GM23338 (cell line): ENCODE measurements around the gene CCL15. TPM values are rescaled to one million over a fixed set of nuclear protein-coding genes. Genes with fewer than 3 reads are reported as not detected.

Source experiments
- ATAC-seq: fragments of 200-7000 bp; cut with Tn5 transposase; 3 replicates; pipeline ENCODE4 v1.9.1; 2020
- DNase-seq: peaks from one replicate; pipeline ENCODE4 v3.0.0-alpha.2; 2015; ENCODE audit warnings: low spot score
- H2AFZ ChIP-seq: fragments of 200-600 bp; sonication (generic); 2 replicates; pipeline ENCODE4 v1.8.0; 2016; ENCODE audit warnings: antibody characterized with exemption, mild to moderate bottlenecking, moderate library complexity
- H3F3A ChIP-seq: fragments of 200-600 bp; sonication (generic); replicated peaks from 2 replicates; pipeline ENCODE4 v1.8.0; 2017; ENCODE audit warnings: antibody characterized with exemption, mixed run types, low read depth
- H3K27ac ChIP-seq: fragments of 200-600 bp; sonication (generic); 2 replicates; pipeline ENCODE4 v1.6.1; 2016; ENCODE audit warnings: low read depth
- H3K27me3 ChIP-seq: fragments of 200-600 bp; sonication (generic); 2 replicates; pipeline ENCODE4 v1.8.0; 2016; ENCODE audit warnings: mild to moderate bottlenecking, mixed run types, moderate library complexity; ENCODE audit not compliant: insufficient read depth
- H3K36me3 ChIP-seq: fragments of 200-600 bp; sonication (generic); 2 replicates; pipeline ENCODE4 v1.8.0; 2016; ENCODE audit warnings: mild to moderate bottlenecking; ENCODE audit not compliant: insufficient read depth
- H3K4me1 ChIP-seq: fragments of 200-600 bp; sonication (generic); 2 replicates; pipeline ENCODE4 v1.8.0; 2016; ENCODE audit warnings: mild to moderate bottlenecking, moderate library complexity; ENCODE audit not compliant: insufficient read depth
- H3K4me2 ChIP-seq: fragments of 200-600 bp; sonication (generic); 2 replicates; pipeline ENCODE4 v1.7.1; 2017; ENCODE audit warnings: mixed run types
- H3K4me3 ChIP-seq: fragments of 200-600 bp; sonication (generic); 2 replicates; pipeline ENCODE4 v1.6.1; 2016; ENCODE audit warnings: mixed run types
- H3K79me2 ChIP-seq: fragments of 200-600 bp; sonication (generic); replicated peaks from 2 replicates; pipeline ENCODE4 v1.8.0; 2017; ENCODE audit warnings: mild to moderate bottlenecking; ENCODE audit not compliant: insufficient read depth
- H3K9me2 ChIP-seq: fragments of 200-600 bp; sonication (generic); 2 replicates; pipeline ENCODE4 v1.8.0; 2017; ENCODE audit not compliant: insufficient read depth
- H4K20me1 ChIP-seq: fragments of 200-600 bp; sonication (generic); replicated peaks from 2 replicates; pipeline ENCODE4 v1.8.0; 2017; ENCODE audit warnings: mild to moderate bottlenecking; ENCODE audit not compliant: insufficient read depth
- H3K27ac Mint-ChIP-seq: 2 replicates; pipeline ENCODE4 v1.8.0; 2020; ENCODE audit warnings: inconsistent platforms, mild to moderate bottlenecking, moderate library complexity, mixed read lengths
- H3K27me3 Mint-ChIP-seq: 3 replicates; pipeline ENCODE4 v1.8.0; 2022; ENCODE audit warnings: low read depth, mild to moderate bottlenecking, moderate library complexity, mixed read lengths, inconsistent platforms; ENCODE audit not compliant: insufficient read depth, poor library complexity
- H3K36me3 Mint-ChIP-seq: 3 replicates; pipeline ENCODE4 v1.8.0; 2021; ENCODE audit warnings: low read depth, mild to moderate bottlenecking, inconsistent platforms, moderate library complexity, mixed read lengths
- H3K4me1 Mint-ChIP-seq: 3 replicates; pipeline ENCODE4 v1.8.0; 2020; ENCODE audit warnings: mild to moderate bottlenecking, inconsistent platforms, mixed read lengths
- H3K4me3 Mint-ChIP-seq: 3 replicates; pipeline ENCODE4 v1.8.0; 2021; ENCODE audit warnings: moderate library complexity, mild to moderate bottlenecking, inconsistent platforms, mixed read lengths
- H3K9me3 Mint-ChIP-seq: 3 replicates; pipeline ENCODE4 v1.8.0; 2020; ENCODE audit warnings: moderate library complexity, mild to moderate bottlenecking, inconsistent platforms, mixed read lengths
- EZH2 ChIP-seq: fragments of 200-600 bp; sonication (generic); IDR thresholded peaks from one replicate; pipeline ENCODE4 v1.8.0; 2017; ENCODE audit warnings: antibody characterized with exemption, mild to moderate bottlenecking, low read depth; ENCODE audit not compliant: unreplicated experiment
- EZH2phosphoT487 ChIP-seq: fragments of 200-600 bp; sonication (generic); IDR thresholded peaks from one replicate; pipeline ENCODE4 v1.8.1; 2018; ENCODE audit warnings: antibody characterized with exemption; ENCODE audit not compliant: unreplicated experiment
- NANOG ChIP-seq: IDR thresholded peaks from 2 replicates; pipeline ENCODE4 v1.6.1; 2016; ENCODE audit warnings: antibody characterized with exemption, borderline replicate concordance
- POLR2AphosphoS5 ChIP-seq: IDR thresholded peaks from 2 replicates; pipeline ENCODE4 v1.6.1; 2016; ENCODE audit warnings: antibody characterized with exemption, low read depth
- STAT1 ChIP-seq: IDR thresholded peaks from one replicate; pipeline ENCODE4 v1.6.1; 2016; ENCODE audit warnings: antibody characterized with exemption; ENCODE audit not compliant: unreplicated experiment
- ZNF114 ChIP-seq: fragments of 250-450 bp; sonication (Bioruptor Pico); IDR thresholded peaks from 2 replicates; pipeline ENCODE4 v1.5.0; 2020; ENCODE audit warnings: mild to moderate bottlenecking, moderate library complexity
- ZNF331 ChIP-seq: fragments of 250-450 bp; sonication (Bioruptor Pico); IDR thresholded peaks from 2 replicates; pipeline ENCODE4 v1.5.0; 2020; ENCODE audit warnings: low read depth, mild to moderate bottlenecking, moderate library complexity
- polyA plus RNA-seq: library from polyadenylated mRNA; unstranded; fragments of >200 nt; fragmentation: Nextera tagmentation; extraction: Ambion mirVana; gene quantifications from 2 replicates; pipeline ENCODE4 v1.2.1, GENCODE V29; 2016
- total RNA-seq: library from RNA; depleted of rRNA; stranded (reverse); fragments of >200 nt; shearing (Covaris generic); gene quantifications from 2 replicates; pipeline ENCODE4 v1.2.3, GENCODE V29; 2014
- TF ChIP-seq, protein P1 (sequence below): IDR thresholded peaks from 2 replicates; pipeline ENCODE4 v1.6.1; 2016; ENCODE audit warnings: antibody characterized with exemption
- TF ChIP-seq, protein P2 (sequence below), 2 experiments: fragments of 200-600 bp in 1 of 2; sonication (generic) in 1 of 2; conservative IDR thresholded peaks; 2 replicates each; pipeline versions ENCODE4 v1.5.1 to v1.6.1; 2016 to 2017; ENCODE audit warnings: antibody characterized with exemption in 2 of 2, low read depth in 2 of 2, mild to moderate bottlenecking in 2 of 2, moderate library complexity in 1 of 2
- TF ChIP-seq, protein P3 (sequence below): fragments of 250-450 bp; sonication (Bioruptor Pico); IDR thresholded peaks from 2 replicates; pipeline ENCODE4 v1.5.0; 2020; ENCODE audit warnings: mild to moderate bottlenecking, moderate library complexity

CCL15 gene
- total and polyA plus RNA-seq, 2 experiments from 2014 or later = not detected

DNA sequence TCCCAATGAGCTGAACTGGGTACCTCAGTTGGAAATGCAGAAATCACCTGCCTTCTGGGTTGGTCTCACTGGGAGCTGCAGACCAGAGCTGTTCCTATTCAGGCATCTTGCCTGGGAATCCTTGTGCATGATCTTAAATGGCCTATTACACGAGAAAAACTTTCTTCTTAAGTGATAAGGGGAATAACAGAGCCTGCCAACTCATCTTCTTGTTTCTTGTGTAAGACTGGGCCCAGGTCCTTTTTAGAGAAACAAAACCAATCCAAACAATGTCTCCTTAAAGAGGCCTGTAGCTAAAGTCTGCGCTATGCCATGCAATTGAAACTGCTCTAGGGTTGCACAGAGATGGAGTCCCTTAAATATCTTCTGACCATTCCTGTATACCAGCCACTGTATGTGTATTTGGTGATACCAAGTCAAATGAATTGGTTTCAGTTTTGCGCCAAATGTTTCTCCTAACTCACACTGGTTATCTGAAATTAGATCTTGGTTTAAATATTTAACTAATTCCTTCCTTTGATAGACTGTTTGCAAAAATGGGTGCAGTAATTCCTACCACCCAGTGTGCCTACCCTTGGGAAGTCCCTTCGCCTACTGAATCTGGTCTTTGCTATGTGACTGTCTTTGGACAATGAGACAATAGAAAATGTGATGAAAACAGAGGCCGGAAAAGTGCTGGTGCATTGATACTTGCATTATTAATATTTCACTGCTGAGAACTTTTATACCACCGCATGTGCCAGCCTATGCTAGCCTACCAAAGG lies 22.9 kb upstream of the CCL15 start:
- H3K4me2 ChIP-seq = no peak overlapping the region
- no peak overlapping the region for H2AFZ ChIP-seq
- no peaks in the 10 kb centered on the region for H3K36me3 ChIP-seq
- no peaks in the 10 kb centered on the region for H3K4me1 ChIP-seq
- no peaks in the 10 kb centered on the region for H3K27me3 ChIP-seq
- ATAC-seq (no peak), DNase-seq (no peak)
- Mint-ChIP-seq H3K27me3 (peaks cover 6% of the 10 kb centered on the region), H3K27ac (no peak overlapping the region), H3K4me1 (no peaks in the 10 kb centered on the region), H3K4me3 (no peak overlapping the region), H3K9me3 (0 out of 3 replicates have a peak, but pooled peaks cover 9% of the 10 kb centered on the region), H3K36me3 (no peaks in the 10 kb centered on the region; the same call in 1 of the 3 replicates)
- H3K27ac ChIP-seq = no peak overlapping the region
- no peaks in the 10 kb centered on the region for H3K79me2 ChIP-seq
- H3K9me2 ChIP-seq = peaks cover 5% of the 10 kb centered on the region; the same call in 1 of the 2 replicates
- TF ChIP-seq, protein P1, sequence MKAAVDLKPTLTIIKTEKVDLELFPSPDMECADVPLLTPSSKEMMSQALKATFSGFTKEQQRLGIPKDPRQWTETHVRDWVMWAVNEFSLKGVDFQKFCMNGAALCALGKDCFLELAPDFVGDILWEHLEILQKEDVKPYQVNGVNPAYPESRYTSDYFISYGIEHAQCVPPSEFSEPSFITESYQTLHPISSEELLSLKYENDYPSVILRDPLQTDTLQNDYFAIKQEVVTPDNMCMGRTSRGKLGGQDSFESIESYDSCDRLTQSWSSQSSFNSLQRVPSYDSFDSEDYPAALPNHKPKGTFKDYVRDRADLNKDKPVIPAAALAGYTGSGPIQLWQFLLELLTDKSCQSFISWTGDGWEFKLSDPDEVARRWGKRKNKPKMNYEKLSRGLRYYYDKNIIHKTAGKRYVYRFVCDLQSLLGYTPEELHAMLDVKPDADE = no peak
- TF ChIP-seq EZH2phosphoT487 (no peak), ZNF114 (no peak), STAT1 (no peak), EZH2 (no peak)
- no peak overlapping the region for H3K4me3 ChIP-seq
- no peaks in the 10 kb centered on the region for H4K20me1 ChIP-seq
- no peaks in the 10 kb centered on the region for H3F3A ChIP-seq

DNA sequence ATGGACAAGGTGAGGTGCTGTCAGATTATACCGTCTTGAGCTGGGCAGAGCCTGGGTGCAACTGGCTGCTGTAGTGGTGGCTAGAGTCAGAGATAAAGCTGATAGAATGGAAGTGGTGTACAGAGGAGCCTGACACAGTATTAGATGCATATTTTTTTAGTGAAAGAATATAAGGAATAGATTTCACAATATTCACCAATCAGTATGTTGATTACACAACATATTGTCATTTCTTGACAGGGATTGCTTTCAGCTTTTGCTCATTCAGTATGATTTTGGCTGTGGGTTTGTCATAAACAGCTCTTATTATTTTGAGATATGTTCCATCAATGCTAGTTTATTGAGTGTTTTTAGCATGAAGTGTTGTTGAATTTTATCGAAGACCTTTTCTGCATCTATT lies 18.1 kb upstream of the CCL15 start:
- H3K27me3 ChIP-seq = no peaks in the 10 kb centered on the region
- H3K9me2 ChIP-seq = no peaks in the 10 kb centered on the region
- H2AFZ ChIP-seq = no peak overlapping the region
- DNase-seq (no peak), ATAC-seq (no peak)
- Mint-ChIP-seq H3K9me3 (peaks cover 11% of the 10 kb centered on the region; the same call in 1 of the 3 replicates), H3K36me3 (no peaks in the 10 kb centered on the region; the same call in 1 of the 3 replicates), H3K4me3 (no peak overlapping the region), H3K27ac (no peak overlapping the region), H3K4me1 (no peaks in the 10 kb centered on the region), H3K27me3 (peaks cover 11% of the 10 kb centered on the region)
- H3K36me3 ChIP-seq = no peaks in the 10 kb centered on the region
- no peaks in the 10 kb centered on the region for H3K79me2 ChIP-seq
- no peak overlapping the region for H3K4me2 ChIP-seq
- H4K20me1 ChIP-seq = no peaks in the 10 kb centered on the region
- no peaks in the 10 kb centered on the region for H3K4me1 ChIP-seq
- no peak overlapping the region for H3K4me3 ChIP-seq
- H3K27ac ChIP-seq = no peak overlapping the region
- no peaks in the 10 kb centered on the region for H3F3A ChIP-seq
- TF ChIP-seq, protein P1 = no peak
- TF ChIP-seq ZNF114 (no peak), EZH2phosphoT487 (no peak), NANOG (no peak), POLR2AphosphoS5 (no peak), ZNF331 (no peak), EZH2 (no peak), STAT1 (no peak)
- TF ChIP-seq, protein P2, sequence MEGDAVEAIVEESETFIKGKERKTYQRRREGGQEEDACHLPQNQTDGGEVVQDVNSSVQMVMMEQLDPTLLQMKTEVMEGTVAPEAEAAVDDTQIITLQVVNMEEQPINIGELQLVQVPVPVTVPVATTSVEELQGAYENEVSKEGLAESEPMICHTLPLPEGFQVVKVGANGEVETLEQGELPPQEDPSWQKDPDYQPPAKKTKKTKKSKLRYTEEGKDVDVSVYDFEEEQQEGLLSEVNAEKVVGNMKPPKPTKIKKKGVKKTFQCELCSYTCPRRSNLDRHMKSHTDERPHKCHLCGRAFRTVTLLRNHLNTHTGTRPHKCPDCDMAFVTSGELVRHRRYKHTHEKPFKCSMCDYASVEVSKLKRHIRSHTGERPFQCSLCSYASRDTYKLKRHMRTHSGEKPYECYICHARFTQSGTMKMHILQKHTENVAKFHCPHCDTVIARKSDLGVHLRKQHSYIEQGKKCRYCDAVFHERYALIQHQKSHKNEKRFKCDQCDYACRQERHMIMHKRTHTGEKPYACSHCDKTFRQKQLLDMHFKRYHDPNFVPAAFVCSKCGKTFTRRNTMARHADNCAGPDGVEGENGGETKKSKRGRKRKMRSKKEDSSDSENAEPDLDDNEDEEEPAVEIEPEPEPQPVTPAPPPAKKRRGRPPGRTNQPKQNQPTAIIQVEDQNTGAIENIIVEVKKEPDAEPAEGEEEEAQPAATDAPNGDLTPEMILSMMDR (conservative IDR thresholded peaks at IDR 0.05; ENCODE audit: low read depth in 2 of 2) = no peak
- TF ChIP-seq, protein P3, sequence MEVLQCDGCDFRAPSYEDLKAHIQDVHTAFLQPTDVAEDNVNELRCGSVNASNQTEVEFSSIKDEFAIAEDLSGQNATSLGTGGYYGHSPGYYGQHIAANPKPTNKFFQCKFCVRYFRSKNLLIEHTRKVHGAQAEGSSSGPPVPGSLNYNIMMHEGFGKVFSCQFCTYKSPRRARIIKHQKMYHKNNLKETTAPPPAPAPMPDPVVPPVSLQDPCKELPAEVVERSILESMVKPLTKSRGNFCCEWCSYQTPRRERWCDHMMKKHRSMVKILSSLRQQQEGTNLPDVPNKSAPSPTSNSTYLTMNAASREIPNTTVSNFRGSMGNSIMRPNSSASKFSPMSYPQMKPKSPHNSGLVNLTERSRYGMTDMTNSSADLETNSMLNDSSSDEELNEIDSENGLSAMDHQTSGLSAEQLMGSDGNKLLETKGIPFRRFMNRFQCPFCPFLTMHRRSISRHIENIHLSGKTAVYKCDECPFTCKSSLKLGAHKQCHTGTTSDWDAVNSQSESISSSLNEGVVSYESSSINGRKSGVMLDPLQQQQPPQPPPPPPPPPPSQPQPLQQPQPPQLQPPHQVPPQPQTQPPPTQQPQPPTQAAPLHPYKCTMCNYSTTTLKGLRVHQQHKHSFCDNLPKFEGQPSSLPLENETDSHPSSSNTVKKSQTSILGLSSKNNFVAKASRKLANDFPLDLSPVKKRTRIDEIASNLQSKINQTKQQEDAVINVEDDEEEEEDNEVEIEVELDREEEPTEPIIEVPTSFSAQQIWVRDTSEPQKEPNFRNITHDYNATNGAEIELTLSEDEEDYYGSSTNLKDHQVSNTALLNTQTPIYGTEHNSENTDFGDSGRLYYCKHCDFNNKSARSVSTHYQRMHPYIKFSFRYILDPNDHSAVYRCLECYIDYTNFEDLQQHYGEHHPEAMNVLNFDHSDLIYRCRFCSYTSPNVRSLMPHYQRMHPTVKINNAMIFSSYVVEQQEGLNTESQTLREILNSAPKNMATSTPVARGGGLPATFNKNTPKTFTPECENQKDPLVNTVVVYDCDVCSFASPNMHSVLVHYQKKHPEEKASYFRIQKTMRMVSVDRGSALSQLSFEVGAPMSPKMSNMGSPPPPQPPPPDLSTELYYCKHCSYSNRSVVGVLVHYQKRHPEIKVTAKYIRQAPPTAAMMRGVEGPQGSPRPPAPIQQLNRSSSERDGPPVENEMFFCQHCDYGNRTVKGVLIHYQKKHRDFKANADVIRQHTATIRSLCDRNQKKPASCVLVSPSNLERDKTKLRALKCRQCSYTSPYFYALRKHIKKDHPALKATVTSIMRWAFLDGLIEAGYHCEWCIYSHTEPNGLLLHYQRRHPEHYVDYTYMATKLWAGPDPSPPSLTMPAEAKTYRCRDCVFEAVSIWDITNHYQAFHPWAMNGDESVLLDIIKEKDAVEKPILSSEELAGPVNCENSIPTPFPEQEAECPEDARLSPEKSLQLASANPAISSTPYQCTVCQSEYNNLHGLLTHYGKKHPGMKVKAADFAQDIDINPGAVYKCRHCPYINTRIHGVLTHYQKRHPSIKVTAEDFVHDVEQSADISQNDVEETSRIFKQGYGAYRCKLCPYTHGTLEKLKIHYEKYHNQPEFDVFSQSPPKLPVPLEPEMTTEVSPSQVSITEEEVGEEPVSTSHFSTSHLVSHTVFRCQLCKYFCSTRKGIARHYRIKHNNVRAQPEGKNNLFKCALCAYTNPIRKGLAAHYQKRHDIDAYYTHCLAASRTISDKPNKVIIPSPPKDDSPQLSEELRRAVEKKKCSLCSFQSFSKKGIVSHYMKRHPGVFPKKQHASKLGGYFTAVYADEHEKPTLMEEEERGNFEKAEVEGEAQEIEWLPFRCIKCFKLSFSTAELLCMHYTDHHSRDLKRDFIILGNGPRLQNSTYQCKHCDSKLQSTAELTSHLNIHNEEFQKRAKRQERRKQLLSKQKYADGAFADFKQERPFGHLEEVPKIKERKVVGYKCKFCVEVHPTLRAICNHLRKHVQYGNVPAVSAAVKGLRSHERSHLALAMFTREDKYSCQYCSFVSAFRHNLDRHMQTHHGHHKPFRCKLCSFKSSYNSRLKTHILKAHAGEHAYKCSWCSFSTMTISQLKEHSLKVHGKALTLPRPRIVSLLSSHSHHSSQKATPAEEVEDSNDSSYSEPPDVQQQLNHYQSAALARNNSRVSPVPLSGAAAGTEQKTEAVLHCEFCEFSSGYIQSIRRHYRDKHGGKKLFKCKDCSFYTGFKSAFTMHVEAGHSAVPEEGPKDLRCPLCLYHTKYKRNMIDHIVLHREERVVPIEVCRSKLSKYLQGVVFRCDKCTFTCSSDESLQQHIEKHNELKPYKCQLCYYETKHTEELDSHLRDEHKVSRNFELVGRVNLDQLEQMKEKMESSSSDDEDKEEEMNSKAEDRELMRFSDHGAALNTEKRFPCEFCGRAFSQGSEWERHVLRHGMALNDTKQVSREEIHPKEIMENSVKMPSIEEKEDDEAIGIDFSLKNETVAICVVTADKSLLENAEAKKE (CRISPR knock-in tag) = no peak
